GM12872 (cell line): Measurements from ENCODE around the gene EYA4.

ENCODE experiments used
- TF ChIP-seq, protein P1 (sequence below): IDR thresholded peaks from 3 replicates; pipeline ENCODE4 v1.5.1; 2011; ENCODE audit warnings: low read depth, mild to moderate bottlenecking, low read length, moderate library complexity; ENCODE audit not compliant: insufficient read depth

The EYA4 gene

DNA sequence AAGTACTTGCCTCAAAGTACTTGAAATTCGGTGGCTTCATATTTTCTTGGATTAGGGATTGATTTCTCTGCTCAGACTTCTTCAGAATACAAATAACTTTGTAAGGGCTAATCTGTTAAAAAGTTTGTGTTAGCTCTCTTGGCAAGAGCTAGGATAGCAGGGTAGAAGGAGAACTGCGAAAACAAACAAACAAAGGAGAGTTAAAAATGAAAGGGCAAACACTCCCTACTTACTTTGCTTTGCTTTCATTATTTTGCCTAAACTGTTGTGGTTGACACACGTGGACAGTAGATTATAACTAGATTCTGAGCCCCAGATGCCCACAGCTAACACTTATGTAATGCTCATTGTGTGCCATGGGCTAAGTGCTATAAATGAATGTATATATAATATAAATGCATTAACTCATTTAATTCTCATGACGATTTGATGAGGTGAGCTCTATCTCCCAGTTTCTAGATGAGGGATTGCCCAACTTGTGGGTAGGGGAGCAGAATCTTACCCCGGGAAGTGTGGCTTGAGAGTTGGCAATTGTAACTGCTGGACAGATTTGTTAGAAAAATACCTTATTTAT is 48.7 kb downstream of the EYA4 start:
- TF ChIP-seq, protein P1, sequence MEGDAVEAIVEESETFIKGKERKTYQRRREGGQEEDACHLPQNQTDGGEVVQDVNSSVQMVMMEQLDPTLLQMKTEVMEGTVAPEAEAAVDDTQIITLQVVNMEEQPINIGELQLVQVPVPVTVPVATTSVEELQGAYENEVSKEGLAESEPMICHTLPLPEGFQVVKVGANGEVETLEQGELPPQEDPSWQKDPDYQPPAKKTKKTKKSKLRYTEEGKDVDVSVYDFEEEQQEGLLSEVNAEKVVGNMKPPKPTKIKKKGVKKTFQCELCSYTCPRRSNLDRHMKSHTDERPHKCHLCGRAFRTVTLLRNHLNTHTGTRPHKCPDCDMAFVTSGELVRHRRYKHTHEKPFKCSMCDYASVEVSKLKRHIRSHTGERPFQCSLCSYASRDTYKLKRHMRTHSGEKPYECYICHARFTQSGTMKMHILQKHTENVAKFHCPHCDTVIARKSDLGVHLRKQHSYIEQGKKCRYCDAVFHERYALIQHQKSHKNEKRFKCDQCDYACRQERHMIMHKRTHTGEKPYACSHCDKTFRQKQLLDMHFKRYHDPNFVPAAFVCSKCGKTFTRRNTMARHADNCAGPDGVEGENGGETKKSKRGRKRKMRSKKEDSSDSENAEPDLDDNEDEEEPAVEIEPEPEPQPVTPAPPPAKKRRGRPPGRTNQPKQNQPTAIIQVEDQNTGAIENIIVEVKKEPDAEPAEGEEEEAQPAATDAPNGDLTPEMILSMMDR: no peak

DNA sequence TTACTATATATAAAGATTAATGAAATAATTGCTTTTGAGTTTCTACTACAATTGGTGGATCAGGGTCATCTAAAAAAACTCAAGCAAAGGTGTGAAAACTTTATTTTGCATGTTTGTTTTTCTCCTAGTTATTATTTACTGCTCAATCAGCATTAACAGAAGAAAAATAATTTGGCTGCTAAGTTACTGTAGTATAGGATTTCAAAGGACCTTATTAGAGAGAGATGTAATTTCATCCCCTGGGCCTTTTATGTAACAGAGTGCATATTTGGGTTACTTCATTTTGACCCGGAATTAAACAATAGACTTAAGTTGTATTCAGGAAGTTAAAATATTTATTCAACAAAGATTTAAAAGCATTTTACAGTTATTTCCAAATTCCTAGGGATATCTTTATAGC is 49.8 kb downstream of the EYA4 start:
- TF ChIP-seq, protein P1: no peak

DNA sequence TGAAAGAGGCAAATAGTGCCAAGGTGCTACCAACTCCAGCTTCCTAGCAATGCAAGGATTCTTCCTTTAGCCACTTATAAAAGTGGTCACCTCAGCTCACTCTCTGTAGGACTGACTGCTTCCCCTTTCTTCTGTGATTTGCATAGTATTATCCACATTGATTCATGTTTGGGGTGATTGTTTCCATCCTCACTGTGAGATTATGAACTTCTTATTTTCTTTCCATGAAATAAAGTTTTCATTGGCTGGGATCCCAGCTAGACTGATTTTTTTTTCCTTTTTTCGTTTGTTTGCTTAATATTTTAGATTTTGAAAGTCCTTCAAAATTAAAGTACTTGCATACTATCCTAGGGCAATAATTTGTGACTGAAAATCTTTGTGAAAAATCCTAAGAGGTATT is 50.5 kb downstream of the EYA4 start:
- TF ChIP-seq, protein P1: no peak

DNA sequence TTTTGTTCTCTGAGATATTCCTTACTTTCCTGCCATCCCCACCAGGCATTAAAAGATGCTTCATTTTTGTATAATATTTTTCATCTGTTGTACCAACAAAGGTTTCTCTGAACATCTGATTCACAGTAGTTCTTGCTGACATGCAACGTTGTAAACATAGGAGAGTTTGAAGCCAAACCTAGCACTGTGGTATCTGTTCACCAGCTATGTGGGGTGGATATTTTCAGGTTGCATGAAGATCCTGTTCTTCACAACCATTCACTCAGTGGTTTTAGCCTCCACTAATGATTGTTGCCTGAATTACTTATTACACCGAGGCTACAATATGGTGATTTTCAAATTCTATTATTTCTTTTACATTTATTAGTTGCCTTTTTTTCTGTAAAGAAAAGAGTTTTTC is 56.5 kb downstream of the EYA4 start:
- TF ChIP-seq, protein P1: no peak

DNA sequence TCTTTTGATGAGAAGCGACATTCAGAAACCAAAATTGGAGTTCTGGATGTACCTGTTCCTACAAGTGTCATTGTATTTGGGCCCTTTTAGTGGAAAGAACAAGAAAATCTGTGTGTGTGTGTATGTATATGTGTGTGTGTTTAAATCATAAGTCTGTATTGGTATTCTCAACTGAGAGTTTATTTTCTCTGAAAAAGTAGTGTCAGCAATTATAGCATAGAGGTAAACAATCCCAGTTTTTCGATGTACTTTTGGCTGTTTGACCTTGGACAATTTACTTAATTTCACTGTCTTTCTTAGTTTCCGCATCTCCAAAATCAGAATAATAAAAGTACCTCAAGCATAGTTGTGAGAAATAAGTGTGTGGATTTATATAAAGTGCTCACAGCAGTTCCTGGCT is 57.2 kb downstream of the EYA4 start:
- TF ChIP-seq, protein P1: no peak

DNA sequence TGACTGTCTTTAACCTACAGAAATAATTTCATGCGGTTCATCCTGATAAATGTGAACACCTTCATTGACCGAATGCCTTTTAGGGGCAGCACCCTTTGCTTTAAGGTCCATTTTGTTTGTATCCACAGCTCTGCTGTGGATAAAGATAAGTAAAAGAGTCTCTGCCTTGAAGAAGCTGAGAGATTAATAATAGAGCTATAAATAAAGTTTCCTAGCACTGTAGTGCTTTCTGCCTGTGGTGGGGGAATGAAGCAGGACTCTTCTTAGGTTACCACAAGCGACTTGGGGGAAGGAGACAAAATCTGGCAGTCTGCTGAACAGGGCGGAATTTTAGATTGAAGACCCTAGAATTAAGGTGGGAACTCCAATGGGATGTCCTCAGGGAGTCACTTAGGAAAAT is 57.6 kb downstream of the EYA4 start:
- TF ChIP-seq, protein P1: no peak

DNA sequence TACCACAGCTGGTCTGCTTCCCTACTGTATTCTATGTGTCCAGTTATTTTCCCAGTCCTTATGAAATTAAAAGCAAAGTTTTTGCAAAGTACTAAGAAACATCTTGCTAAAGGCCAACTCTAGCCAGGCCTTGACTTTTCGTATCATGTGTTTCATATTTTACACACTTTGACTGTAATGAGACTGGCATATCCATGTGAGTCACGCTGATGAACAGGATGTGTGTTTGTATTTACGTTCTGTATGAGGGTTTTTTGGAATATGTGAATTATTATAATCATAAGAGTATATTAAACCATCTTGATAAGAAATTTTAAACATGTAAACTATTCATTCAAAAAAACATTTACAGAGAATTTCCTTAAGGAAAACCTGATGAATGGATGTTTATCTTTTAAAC is 59.7 kb downstream of the EYA4 start:
- TF ChIP-seq, protein P1: no peak
